HEK293 (cell line): ENCODE results near the gene PCAT6.
A peak's percentile ranks its signal among the peaks of the same experiment; 100 is the strongest.

Source experiments
- CTCF ChIA-PET: fragments of 350-600 bp; formaldehyde crosslinking; extraction: SDS; loops from one replicate; lab custom pipeline; 2021; ENCODE audit warnings: antibody characterized with exemption; lab: Yijun Ruan, JAX
- POLR2A ChIA-PET: fragments of 300-600 bp; formaldehyde crosslinking; extraction: SDS; loops from one replicate; lab custom pipeline; 2020; ENCODE audit warnings: antibody characterized with exemption, inconsistent platforms; lab: Yijun Ruan, JAX
- H3K27ac ChIP-seq: fragments of 200-500 bp; sonication (Bioruptor generic); 2 replicates; pipeline ENCODE4 v1.5.1; 2014; ENCODE audit warnings: low read depth, low read length, control low read depth, inconsistent platforms; ENCODE audit errors: extremely low read depth
- H3K36me3 ChIP-seq, 2 experiments: fragments of 200-500 bp in 1 of 2; sonication (Bioruptor generic) in 1 of 2; 1 replicate in 1 of 2; 2 replicates in 1 of 2; pipeline ENCODE4 v1.5.1; 2014 to 2017; ENCODE audit warnings: inconsistent platforms in 2 of 2, low read length in 2 of 2; ENCODE audit not compliant: control insufficient read depth in 2 of 2, insufficient read depth in 1 of 2
- H3K4me1 ChIP-seq: fragments of 200-500 bp; sonication (Bioruptor generic); 2 replicates; pipeline ENCODE4 v1.5.1; 2014; ENCODE audit warnings: mild to moderate bottlenecking, low read length, inconsistent platforms; ENCODE audit not compliant: control insufficient read depth, insufficient read depth
- H3K4me3 ChIP-seq: 2 replicates; pipeline ENCODE4 v1.5.1; 2011; ENCODE audit warnings: low read depth, mild to moderate bottlenecking, control low read depth, low read length, moderate library complexity
- H3K9me3 ChIP-seq: fragments of 200-500 bp; sonication (Bioruptor generic); 2 replicates; pipeline ENCODE4 v1.5.1; 2014; ENCODE audit warnings: low read depth, low read length, inconsistent platforms; ENCODE audit not compliant: control insufficient read depth, insufficient read depth
- FEZF1 ChIP-seq: fragments of 450-650 bp; formaldehyde crosslinking; IDR thresholded peaks from 2 replicates; pipeline ENCODE4 v1.5.1; 2016; ENCODE audit warnings: missing biosample characterization, missing genetic modification characterization
- GLI2 ChIP-seq: fragments of 450-650 bp; formaldehyde crosslinking; IDR thresholded peaks from 2 replicates; pipeline ENCODE4; 2017; ENCODE audit warnings: missing biosample characterization, missing genetic modification characterization, low read depth, borderline replicate concordance
- KLF8 ChIP-seq: fragments of 450-650 bp; formaldehyde crosslinking; IDR thresholded peaks from 2 replicates; pipeline ENCODE4 v1.5.1; 2016; ENCODE audit warnings: missing biosample characterization, missing genetic modification characterization
- PRDM1 ChIP-seq: fragments of 450-650 bp; formaldehyde crosslinking; IDR thresholded peaks from 2 replicates; pipeline ENCODE4; 2016; ENCODE audit warnings: missing biosample characterization, missing genetic modification characterization
- SP7 ChIP-seq: fragments of 450-650 bp; formaldehyde crosslinking; IDR thresholded peaks from 2 replicates; pipeline ENCODE4 v1.5.1; 2016; ENCODE audit warnings: missing biosample characterization, missing genetic modification characterization
- ZBTB1 ChIP-seq: fragments of 450-650 bp; formaldehyde crosslinking; IDR thresholded peaks from 2 replicates; pipeline ENCODE4 v1.5.1; 2016; ENCODE audit warnings: missing biosample characterization, missing genetic modification characterization
- ZBTB48 ChIP-seq: fragments of 450-650 bp; formaldehyde crosslinking; IDR thresholded peaks from 2 replicates; pipeline ENCODE4 v1.5.1; 2016; ENCODE audit warnings: missing biosample characterization, missing genetic modification characterization
- ZFP3 ChIP-seq: fragments of 450-650 bp; formaldehyde crosslinking; IDR thresholded peaks from 2 replicates; pipeline ENCODE4 v1.5.1; 2016; ENCODE audit warnings: low read depth, missing biosample characterization, missing genetic modification characterization
- ZNF133 ChIP-seq: fragments of 450-650 bp; formaldehyde crosslinking; IDR thresholded peaks from 2 replicates; pipeline ENCODE4 v1.5.1; 2016; ENCODE audit warnings: missing biosample characterization, missing genetic modification characterization
- ZNF157 ChIP-seq: fragments of 450-650 bp; formaldehyde crosslinking; IDR thresholded peaks from 2 replicates; pipeline ENCODE4 v1.5.1; 2016; ENCODE audit warnings: missing biosample characterization, missing genetic modification characterization
- ZNF169 ChIP-seq: fragments of 450-650 bp; formaldehyde crosslinking; IDR thresholded peaks from 2 replicates; pipeline ENCODE4 v1.5.1; 2016; ENCODE audit warnings: missing biosample characterization, missing genetic modification characterization
- ZNF19 ChIP-seq: fragments of 450-650 bp; formaldehyde crosslinking; IDR thresholded peaks from 2 replicates; pipeline ENCODE4; 2016; ENCODE audit warnings: missing biosample characterization, missing genetic modification characterization, low read depth
- ZNF211 ChIP-seq: fragments of 450-650 bp; formaldehyde crosslinking; IDR thresholded peaks from 2 replicates; pipeline ENCODE4 v1.5.1; 2016; ENCODE audit warnings: low read depth, missing biosample characterization, missing genetic modification characterization
- ZNF292 ChIP-seq: fragments of 450-650 bp; formaldehyde crosslinking; IDR thresholded peaks from 2 replicates; pipeline ENCODE4 v1.5.1; 2016; ENCODE audit warnings: low read depth, missing biosample characterization, missing genetic modification characterization, borderline replicate concordance
- ZNF366 ChIP-seq: fragments of 450-650 bp; formaldehyde crosslinking; conservative IDR thresholded peaks from 2 replicates; pipeline ENCODE4 v1.5.1; 2016; ENCODE audit warnings: missing biosample characterization, missing genetic modification characterization
- ZNF510 ChIP-seq: fragments of 450-650 bp; formaldehyde crosslinking; IDR thresholded peaks from 2 replicates; pipeline ENCODE4 v1.5.1; 2018; ENCODE audit warnings: mild to moderate bottlenecking, missing genetic modification characterization, missing biosample characterization; ENCODE audit not compliant: insufficient replicate concordance
- ZNF600 ChIP-seq: fragments of 450-650 bp; formaldehyde crosslinking; IDR thresholded peaks from 2 replicates; pipeline ENCODE4 v1.5.1; 2016; ENCODE audit warnings: missing biosample characterization, missing genetic modification characterization
- ZNF623 ChIP-seq: fragments of 450-650 bp; formaldehyde crosslinking; IDR thresholded peaks from 2 replicates; pipeline ENCODE4 v1.5.1; 2016; ENCODE audit warnings: missing biosample characterization, missing genetic modification characterization
- ZNF658 ChIP-seq: fragments of 450-650 bp; formaldehyde crosslinking; IDR thresholded peaks from 2 replicates; pipeline ENCODE4; 2016; ENCODE audit warnings: missing biosample characterization, missing genetic modification characterization
- ZNF677 ChIP-seq: fragments of 450-650 bp; IDR thresholded peaks from 2 replicates; pipeline ENCODE4 v1.5.0; 2018; ENCODE audit warnings: missing biosample characterization, mild to moderate bottlenecking, missing genetic modification characterization, moderate library complexity
- ZNF701 ChIP-seq: fragments of 450-650 bp; formaldehyde crosslinking; IDR thresholded peaks from 2 replicates; pipeline ENCODE4 v1.5.1; 2016; ENCODE audit warnings: missing biosample characterization, missing genetic modification characterization
- ZNF76 ChIP-seq: fragments of 450-650 bp; formaldehyde crosslinking; IDR thresholded peaks from 2 replicates; pipeline ENCODE4; 2016; ENCODE audit warnings: low read depth, missing biosample characterization, missing genetic modification characterization, borderline replicate concordance
- TF ChIP-seq, protein P1 (sequence below): fragments of 450-650 bp; formaldehyde crosslinking; IDR thresholded peaks from 2 replicates; pipeline ENCODE4 v1.5.1; 2016; ENCODE audit warnings: missing biosample characterization, missing genetic modification characterization
- TF ChIP-seq, protein P2 (sequence below): fragments of 450-650 bp; formaldehyde crosslinking; IDR thresholded peaks from 2 replicates; pipeline ENCODE4 v1.5.1; 2016; ENCODE audit warnings: missing biosample characterization, missing genetic modification characterization
- TF ChIP-seq, protein P3 (sequence below): fragments of 450-650 bp; formaldehyde crosslinking; IDR thresholded peaks from 2 replicates; pipeline ENCODE4 v1.5.1; 2017; ENCODE audit warnings: missing biosample characterization, missing genetic modification characterization
- TF ChIP-seq, protein P4 (sequence below): fragments of 450-650 bp; formaldehyde crosslinking; IDR thresholded peaks from 2 replicates; pipeline ENCODE4 v1.5.1; 2016; ENCODE audit warnings: missing biosample characterization, missing genetic modification characterization
- TF ChIP-seq, protein P5 (sequence below): fragments of 450-650 bp; formaldehyde crosslinking; IDR thresholded peaks from 2 replicates; pipeline ENCODE4 v1.5.1; 2016; ENCODE audit warnings: missing biosample characterization, missing genetic modification characterization

PCAT6 gene

DNA sequence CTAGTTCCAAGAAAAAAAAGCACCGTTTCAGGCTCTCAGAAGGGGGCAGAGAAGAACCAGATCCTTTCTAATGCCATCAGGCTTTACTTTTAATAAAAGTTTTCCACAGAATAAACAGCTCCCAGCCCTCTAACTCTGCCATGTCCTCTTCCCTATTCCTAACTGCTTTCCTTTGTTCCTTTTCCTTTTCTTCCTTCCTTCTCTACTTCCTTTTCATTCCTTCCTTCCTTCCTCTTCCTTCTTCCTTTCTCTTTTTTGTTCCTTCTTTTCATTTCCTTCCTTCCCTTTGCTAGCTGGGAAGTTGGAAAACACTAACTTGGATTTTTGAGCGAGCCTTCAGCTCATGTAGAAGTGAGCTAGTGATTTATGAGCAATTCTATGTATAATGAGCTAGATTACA lies 48.7 kb upstream of the PCAT6 start:
- Histone ChIP-seq H3K36me3 (peaks cover 61 to 90% of the 10 kb centered on the region in 2 experiments), H3K4me3 (no peak overlapping the region)
- TF ChIP-seq SP7 (tag by site-specific recombination) (no peak), ZNF19 (tag by site-specific recombination) (no peak), ZNF133 (tag by site-specific recombination) (no peak), KLF8 (tag by site-specific recombination) (no peak), PRDM1 (tag by site-specific recombination) (peak; percentile 75), ZNF169 (no peak), ZNF292 (tag by site-specific recombination) (no peak), ZNF677 (tag by site-specific recombination) (no peak), ZBTB1 (tag by site-specific recombination) (no peak), ZNF366 (tag by site-specific recombination) (peak; percentile 53; the same call in 1 of the 2 replicates)
- TF ChIP-seq, protein P1, sequence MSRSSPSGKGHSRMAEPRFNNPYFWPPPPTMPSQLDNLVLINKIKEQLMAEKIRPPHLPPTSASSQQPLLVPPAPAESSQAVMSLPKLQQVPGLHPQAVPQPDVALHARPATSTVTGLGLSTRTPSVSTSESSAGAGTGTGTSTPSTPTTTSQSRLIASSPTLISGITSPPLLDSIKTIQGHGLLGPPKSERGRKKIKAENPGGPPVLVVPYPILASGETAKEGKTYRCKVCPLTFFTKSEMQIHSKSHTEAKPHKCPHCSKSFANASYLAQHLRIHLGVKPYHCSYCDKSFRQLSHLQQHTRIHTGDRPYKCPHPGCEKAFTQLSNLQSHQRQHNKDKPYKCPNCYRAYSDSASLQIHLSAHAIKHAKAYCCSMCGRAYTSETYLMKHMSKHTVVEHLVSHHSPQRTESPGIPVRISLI (tag by site-specific recombination): no peak
- TF ChIP-seq, protein P2, sequence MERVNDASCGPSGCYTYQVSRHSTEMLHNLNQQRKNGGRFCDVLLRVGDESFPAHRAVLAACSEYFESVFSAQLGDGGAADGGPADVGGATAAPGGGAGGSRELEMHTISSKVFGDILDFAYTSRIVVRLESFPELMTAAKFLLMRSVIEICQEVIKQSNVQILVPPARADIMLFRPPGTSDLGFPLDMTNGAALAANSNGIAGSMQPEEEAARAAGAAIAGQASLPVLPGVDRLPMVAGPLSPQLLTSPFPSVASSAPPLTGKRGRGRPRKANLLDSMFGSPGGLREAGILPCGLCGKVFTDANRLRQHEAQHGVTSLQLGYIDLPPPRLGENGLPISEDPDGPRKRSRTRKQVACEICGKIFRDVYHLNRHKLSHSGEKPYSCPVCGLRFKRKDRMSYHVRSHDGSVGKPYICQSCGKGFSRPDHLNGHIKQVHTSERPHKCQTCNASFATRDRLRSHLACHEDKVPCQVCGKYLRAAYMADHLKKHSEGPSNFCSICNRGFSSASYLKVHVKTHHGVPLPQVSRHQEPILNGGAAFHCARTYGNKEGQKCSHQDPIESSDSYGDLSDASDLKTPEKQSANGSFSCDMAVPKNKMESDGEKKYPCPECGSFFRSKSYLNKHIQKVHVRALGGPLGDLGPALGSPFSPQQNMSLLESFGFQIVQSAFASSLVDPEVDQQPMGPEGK (tag by site-specific recombination): no peak
- TF ChIP-seq, protein P3, sequence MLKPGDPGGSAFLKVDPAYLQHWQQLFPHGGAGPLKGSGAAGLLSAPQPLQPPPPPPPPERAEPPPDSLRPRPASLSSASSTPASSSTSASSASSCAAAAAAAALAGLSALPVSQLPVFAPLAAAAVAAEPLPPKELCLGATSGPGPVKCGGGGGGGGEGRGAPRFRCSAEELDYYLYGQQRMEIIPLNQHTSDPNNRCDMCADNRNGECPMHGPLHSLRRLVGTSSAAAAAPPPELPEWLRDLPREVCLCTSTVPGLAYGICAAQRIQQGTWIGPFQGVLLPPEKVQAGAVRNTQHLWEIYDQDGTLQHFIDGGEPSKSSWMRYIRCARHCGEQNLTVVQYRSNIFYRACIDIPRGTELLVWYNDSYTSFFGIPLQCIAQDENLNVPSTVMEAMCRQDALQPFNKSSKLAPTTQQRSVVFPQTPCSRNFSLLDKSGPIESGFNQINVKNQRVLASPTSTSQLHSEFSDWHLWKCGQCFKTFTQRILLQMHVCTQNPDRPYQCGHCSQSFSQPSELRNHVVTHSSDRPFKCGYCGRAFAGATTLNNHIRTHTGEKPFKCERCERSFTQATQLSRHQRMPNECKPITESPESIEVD (tag by site-specific recombination): no peak
- TF ChIP-seq, all 188 proteins: peak for 2
- no peaks in the 10 kb centered on the region for H3K4me1 ChIP-seq
- CTCF ChIA-PET: interaction anchor here (1.2 kb wide), 2 partner anchors 11 to 17 kb away, joined by 3 to 5 read pairs; no protein-coding TSS in a partner anchor
- POLR2A ChIA-PET: interaction anchor here (0.8 kb wide), 1 partner anchor 49 kb away, joined by 3 read pairs; the partner anchor contains the start of gene PCAT6
- no peaks in the 10 kb centered on the region for H3K9me3 ChIP-seq
- no peak overlapping the region for H3K27ac ChIP-seq

DNA sequence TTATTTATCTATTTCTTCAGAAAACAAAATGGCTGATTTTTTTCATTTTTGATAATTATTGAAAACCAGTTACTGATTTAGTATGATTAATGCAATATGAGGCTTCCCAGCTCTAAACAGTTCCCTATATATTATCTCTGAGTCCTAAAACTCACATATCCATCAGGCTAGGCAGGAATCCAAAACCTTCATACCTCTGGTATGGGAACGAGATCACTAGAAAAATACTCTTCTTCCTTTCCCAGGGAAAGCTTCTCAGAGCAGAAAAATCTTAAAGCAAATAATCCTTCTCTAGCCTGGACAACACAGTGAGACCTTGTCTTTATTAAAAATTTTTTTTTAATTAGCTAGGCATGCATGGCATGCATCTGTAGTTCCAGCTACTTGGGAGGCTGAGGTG lies 45.0 kb upstream of the PCAT6 start:
- no peaks in the 10 kb centered on the region for H3K4me1 ChIP-seq
- CTCF ChIA-PET: no interaction called here
- no peak overlapping the region for H3K27ac ChIP-seq
- H3K36me3 ChIP-seq: peaks cover 41 to 84% of the 10 kb centered on the region in 2 experiments
- no peak overlapping the region for H3K4me3 ChIP-seq
- TF ChIP-seq ZNF211 (tag by site-specific recombination) (no peak), ZFP3 (tag by site-specific recombination) (no peak), ZBTB48 (no peak), ZNF366 (tag by site-specific recombination) (no peak), ZNF76 (tag by site-specific recombination) (no peak), ZNF658 (no peak), GLI2 (tag by site-specific recombination) (no peak), ZNF19 (tag by site-specific recombination) (no peak), ZNF157 (tag by site-specific recombination) (no peak), ZNF701 (tag by site-specific recombination) (no peak), ZNF510 (tag by site-specific recombination) (no peak), ZNF623 (tag by site-specific recombination) (no peak), FEZF1 (tag by site-specific recombination) (no peak), ZNF169 (no peak), ZNF600 (tag by site-specific recombination) (no peak)
- TF ChIP-seq, protein P4, sequence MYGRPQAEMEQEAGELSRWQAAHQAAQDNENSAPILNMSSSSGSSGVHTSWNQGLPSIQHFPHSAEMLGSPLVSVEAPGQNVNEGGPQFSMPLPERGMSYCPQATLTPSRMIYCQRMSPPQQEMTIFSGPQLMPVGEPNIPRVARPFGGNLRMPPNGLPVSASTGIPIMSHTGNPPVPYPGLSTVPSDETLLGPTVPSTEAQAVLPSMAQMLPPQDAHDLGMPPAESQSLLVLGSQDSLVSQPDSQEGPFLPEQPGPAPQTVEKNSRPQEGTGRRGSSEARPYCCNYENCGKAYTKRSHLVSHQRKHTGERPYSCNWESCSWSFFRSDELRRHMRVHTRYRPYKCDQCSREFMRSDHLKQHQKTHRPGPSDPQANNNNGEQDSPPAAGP (tag by site-specific recombination): no peak
- TF ChIP-seq, protein P5, sequence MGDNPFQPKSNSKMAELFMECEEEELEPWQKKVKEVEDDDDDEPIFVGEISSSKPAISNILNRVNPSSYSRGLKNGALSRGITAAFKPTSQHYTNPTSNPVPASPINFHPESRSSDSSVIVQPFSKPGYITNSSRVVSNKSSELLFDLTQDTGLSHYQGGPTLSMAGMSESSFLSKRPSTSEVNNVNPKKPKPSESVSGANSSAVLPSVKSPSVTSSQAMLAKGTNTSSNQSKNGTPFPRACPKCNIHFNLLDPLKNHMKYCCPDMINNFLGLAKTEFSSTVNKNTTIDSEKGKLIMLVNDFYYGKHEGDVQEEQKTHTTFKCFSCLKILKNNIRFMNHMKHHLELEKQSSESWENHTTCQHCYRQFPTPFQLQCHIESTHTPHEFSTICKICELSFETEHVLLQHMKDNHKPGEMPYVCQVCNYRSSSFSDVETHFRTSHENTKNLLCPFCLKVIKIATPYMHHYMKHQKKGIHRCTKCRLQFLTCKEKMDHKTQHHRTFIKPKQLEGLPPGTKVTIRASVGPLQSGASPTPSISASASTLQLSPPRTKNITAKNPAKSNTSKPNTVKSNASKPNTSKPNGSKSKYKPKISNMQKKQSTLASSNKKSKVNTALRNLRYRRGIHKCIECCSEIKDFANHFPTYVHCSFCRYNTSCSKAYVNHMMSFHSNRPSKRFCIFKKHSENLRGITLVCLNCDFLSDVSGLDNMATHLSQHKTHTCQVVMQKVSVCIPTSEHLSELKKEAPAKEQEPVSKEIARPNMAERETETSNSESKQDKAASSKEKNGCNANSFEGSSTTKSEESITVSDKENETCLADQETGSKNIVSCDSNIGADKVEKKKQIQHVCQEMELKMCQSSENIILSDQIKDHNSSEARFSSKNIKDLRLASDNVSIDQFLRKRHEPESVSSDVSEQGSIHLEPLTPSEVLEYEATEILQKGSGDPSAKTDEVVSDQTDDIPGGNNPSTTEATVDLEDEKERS (tag by site-specific recombination): no peak
- POLR2A ChIA-PET: no interaction called here
- no peaks in the 10 kb centered on the region for H3K9me3 ChIP-seq
